ENCODE results near the gene RAB26. TPM values are rescaled to one million over a fixed set of nuclear protein-coding genes. Genes with fewer than 3 reads are reported as not detected.
"Not testable (repeated sequence)": the region's sequence is repeated elsewhere in the genome, so short reads cannot be mapped to it uniquely, and the experiment has no call there.

The RAB26 gene
- total RNA-seq, 1 experiment from 2014 or later, result 1.0 TPM

DNA sequence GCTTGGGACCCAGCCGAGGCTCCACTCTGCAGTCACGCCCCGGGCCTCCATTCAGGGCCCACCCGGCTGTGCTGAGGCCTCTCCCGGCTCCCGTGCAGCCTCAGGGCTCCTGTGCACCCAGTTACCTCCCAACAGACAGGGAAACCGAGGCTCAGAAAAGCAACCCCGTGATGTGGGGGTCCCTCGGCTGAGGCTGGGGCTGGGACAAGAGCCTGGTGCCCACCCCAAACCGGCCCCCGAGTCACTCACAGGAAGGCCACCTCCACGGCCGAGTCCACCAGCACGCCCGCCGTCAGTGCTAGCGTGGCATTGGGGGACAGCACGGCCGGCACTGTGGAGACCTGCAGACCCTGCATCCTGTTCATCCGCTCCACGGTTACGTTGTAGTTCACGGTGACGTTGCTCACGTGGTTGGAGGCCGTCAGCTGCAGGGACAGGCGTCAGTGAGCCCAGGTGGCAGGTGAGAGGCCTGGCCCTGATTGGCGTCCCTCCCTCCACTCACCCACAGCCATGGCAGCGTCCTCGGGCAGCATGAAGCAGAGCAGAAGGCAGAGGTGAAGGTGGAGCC, 35.8 kb upstream of the RAB26 start:
- DNase-seq (ENCODE audit: unreplicated experiment); H3K9me3 Mint-ChIP-seq (ENCODE audit: unreplicated experiment); intact Hi-C loops (cut with micrococcal nuclease); H3K27ac Mint-ChIP-seq (ENCODE audit: low read depth, unreplicated experiment); H3K4me1 Mint-ChIP-seq (ENCODE audit: insufficient read depth, unreplicated experiment); H3K27me3 Mint-ChIP-seq (ENCODE audit: insufficient read depth, unreplicated experiment); H3K4me3 Mint-ChIP-seq (ENCODE audit: unreplicated experiment); CTCF ChIA-PET; BruUV-seq (replicated peaks); POLR2A ChIA-PET: not testable (repeated sequence)
- H3K36me3 Mint-ChIP-seq (ENCODE audit: insufficient read depth, unreplicated experiment), result peaks cover 18% of the 10 kb centered on the region

DNA sequence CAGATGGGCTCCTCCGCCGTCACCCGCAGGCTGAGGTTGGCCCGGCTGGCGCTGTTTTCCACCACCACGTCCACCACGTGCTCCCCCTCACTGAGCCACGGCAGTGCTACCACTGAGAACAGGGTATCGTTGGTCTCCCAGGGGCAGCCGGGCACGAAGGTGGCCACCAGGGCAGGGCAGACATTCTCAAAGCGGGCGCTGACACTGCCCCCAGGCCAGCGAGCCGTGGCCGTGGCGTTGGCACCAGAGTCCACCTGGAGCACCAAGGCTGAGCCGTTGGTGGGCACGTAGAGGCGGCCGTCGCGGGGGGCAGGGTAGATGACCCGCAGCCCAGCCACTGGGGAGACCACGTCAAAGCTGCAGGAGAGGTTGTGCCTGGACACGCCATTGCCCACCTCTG, 34.2 kb upstream of the RAB26 start:
- CTCF ChIA-PET; POLR2A ChIA-PET; H3K27ac Mint-ChIP-seq (ENCODE audit: low read depth, unreplicated experiment); H3K4me1 Mint-ChIP-seq (ENCODE audit: insufficient read depth, unreplicated experiment); intact Hi-C loops (cut with micrococcal nuclease); H3K27me3 Mint-ChIP-seq (ENCODE audit: insufficient read depth, unreplicated experiment); BruUV-seq (replicated peaks); H3K4me3 Mint-ChIP-seq (ENCODE audit: unreplicated experiment); H3K9me3 Mint-ChIP-seq (ENCODE audit: unreplicated experiment); DNase-seq (ENCODE audit: unreplicated experiment): not testable (repeated sequence)
- H3K36me3 Mint-ChIP-seq (ENCODE audit: insufficient read depth, unreplicated experiment), result peaks cover 18% of the 10 kb centered on the region

DNA sequence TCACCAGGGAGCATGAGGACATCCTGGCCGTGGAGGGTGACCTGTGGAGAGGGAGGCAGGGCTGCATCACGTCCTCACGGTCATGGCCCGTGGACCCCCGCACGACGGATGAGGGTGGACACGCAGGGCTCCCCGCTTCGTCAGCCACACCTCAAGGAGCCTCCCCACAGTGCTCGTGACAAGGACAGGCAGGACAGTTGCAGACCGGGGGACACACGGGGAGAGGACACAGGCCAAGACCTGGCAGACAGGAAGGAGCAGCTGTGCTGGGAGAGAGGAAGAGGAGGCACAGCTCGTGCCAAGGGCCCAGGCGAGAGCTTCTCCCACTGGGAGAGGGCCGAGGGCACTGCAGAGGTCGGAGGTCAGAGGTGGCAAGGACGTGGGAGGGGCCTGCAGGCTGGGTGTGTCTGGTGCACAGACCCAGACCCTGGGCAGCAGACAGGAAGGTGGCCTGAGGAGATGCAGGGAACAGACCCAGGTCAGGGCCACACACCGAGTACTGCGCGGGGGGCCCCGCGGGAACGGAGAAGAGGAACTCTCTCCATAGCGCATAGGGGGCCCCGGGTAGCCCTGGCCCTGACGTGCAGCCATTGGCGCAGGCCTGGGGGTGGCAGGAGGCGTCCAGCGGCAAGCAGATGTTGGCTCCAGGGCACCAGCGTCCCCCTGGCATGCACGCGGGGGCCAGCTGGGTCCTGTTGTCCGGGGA, 33.4 kb upstream of the RAB26 start:
- CTCF ChIA-PET; H3K4me1 Mint-ChIP-seq (ENCODE audit: insufficient read depth, unreplicated experiment); H3K27me3 Mint-ChIP-seq (ENCODE audit: insufficient read depth, unreplicated experiment); POLR2A ChIA-PET; BruUV-seq (replicated peaks); H3K27ac Mint-ChIP-seq (ENCODE audit: low read depth, unreplicated experiment); intact Hi-C loops (cut with micrococcal nuclease); H3K4me3 Mint-ChIP-seq (ENCODE audit: unreplicated experiment); DNase-seq (ENCODE audit: unreplicated experiment); H3K9me3 Mint-ChIP-seq (ENCODE audit: unreplicated experiment): not testable (repeated sequence)
- peaks cover 18% of the 10 kb centered on the region for H3K36me3 Mint-ChIP-seq (ENCODE audit: insufficient read depth, unreplicated experiment)

DNA sequence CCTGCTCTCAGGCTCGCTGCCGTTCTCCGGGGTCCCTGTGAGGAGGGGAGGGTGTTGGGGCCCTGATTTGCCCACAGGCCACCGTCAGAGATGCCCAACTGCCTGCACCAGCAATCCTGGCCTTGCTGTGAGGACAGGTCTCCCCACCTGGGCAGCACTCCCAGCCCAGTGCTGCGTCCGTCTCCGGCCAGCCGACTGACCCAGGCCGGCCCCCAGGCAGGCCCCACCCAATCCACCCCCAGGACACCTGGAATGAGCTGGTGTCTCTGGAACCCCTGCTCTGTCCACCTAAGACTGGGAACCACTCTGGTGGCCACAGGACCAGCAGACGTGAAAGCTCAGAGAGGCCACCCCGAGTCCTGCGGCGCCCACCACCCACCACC, 32.8 kb upstream of the RAB26 start:
- Mint-ChIP-seq H3K4me1 (ENCODE audit: insufficient read depth, unreplicated experiment) (peaks cover 5% of the 10 kb centered on the region), H3K27ac (ENCODE audit: low read depth, unreplicated experiment) (no peak overlapping the region)

DNA sequence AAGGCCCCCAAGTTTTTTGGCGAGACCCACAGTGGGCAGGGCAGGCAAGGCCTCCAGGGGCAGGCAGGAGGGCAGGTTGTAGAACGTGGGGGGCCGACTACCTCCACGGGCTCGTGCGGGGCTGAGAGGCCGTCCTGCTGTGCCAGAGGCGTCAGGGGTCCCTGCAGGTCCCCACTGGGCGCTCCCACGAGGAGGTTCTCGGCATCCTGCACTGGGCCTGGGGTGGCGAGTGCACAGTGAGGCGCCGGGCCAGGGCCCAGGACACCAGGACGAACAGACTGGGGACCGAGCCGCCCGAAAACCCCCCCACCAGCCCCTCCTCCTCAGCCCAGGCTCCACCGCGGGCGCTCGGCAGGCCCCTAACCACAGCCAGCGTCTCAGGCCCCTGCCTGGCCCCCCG, 32.0 kb upstream of the RAB26 start:
- DNase-seq (ENCODE audit: unreplicated experiment); intact Hi-C loops (cut with micrococcal nuclease); H3K4me3 Mint-ChIP-seq (ENCODE audit: unreplicated experiment); H3K9me3 Mint-ChIP-seq (ENCODE audit: unreplicated experiment); CTCF ChIA-PET; H3K27ac Mint-ChIP-seq (ENCODE audit: low read depth, unreplicated experiment); BruUV-seq (replicated peaks); POLR2A ChIA-PET; H3K27me3 Mint-ChIP-seq (ENCODE audit: insufficient read depth, unreplicated experiment): not testable (repeated sequence)
- H3K36me3 Mint-ChIP-seq (ENCODE audit: insufficient read depth, unreplicated experiment), result peaks cover 17% of the 10 kb centered on the region
- peaks cover 10% of the 10 kb centered on the region for H3K4me1 Mint-ChIP-seq (ENCODE audit: insufficient read depth, unreplicated experiment)

More for the DNA sequence above, 32.8 kb upstream of the RAB26 start:
- no peaks in the 10 kb centered on the region for H3K9me3 Mint-ChIP-seq (ENCODE audit: unreplicated experiment)
- H3K36me3 Mint-ChIP-seq (ENCODE audit: insufficient read depth, unreplicated experiment), result peaks cover 22% of the 10 kb centered on the region
- intact Hi-C loops (cut with micrococcal nuclease), result no loop called here
- no peak overlapping the region for H3K4me3 Mint-ChIP-seq (ENCODE audit: unreplicated experiment)
- ChIA-PET POLR2A (no interaction called here), CTCF (no interaction called here)
- no peaks in the 10 kb centered on the region for H3K27me3 Mint-ChIP-seq (ENCODE audit: insufficient read depth, unreplicated experiment)
- no peak for DNase-seq (ENCODE audit: unreplicated experiment)
- no TSS peak for BruUV-seq (replicated peaks)
- TF ChIP-seq, protein P1, sequence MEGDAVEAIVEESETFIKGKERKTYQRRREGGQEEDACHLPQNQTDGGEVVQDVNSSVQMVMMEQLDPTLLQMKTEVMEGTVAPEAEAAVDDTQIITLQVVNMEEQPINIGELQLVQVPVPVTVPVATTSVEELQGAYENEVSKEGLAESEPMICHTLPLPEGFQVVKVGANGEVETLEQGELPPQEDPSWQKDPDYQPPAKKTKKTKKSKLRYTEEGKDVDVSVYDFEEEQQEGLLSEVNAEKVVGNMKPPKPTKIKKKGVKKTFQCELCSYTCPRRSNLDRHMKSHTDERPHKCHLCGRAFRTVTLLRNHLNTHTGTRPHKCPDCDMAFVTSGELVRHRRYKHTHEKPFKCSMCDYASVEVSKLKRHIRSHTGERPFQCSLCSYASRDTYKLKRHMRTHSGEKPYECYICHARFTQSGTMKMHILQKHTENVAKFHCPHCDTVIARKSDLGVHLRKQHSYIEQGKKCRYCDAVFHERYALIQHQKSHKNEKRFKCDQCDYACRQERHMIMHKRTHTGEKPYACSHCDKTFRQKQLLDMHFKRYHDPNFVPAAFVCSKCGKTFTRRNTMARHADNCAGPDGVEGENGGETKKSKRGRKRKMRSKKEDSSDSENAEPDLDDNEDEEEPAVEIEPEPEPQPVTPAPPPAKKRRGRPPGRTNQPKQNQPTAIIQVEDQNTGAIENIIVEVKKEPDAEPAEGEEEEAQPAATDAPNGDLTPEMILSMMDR (IDR thresholded peaks at IDR 0.05; ENCODE audit: unreplicated experiment), result no peak

DNA sequence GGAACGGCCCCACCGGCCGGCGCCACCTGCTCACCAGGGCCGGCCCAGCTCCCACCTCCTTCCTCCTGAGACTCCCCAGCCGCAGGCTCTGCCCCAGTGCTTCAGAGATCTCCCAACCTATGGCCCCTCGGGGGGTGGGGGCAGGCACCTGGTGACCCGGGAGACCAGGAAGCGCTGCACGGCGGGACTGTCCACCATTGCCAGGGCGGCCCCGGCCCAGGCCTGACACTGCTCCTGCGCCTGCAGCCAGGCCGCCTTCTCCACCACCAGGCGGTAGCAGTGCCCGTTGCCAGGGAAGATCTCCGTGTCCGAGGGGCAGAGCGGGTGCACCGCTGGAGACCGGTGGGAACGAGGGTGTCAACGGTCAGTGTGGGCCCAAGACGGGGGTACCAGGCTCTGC, 31.1 kb upstream of the RAB26 start:
- H3K27me3 Mint-ChIP-seq (ENCODE audit: insufficient read depth, unreplicated experiment); H3K4me3 Mint-ChIP-seq (ENCODE audit: unreplicated experiment); H3K27ac Mint-ChIP-seq (ENCODE audit: low read depth, unreplicated experiment); CTCF ChIA-PET; intact Hi-C loops (cut with micrococcal nuclease); H3K9me3 Mint-ChIP-seq (ENCODE audit: unreplicated experiment); BruUV-seq (replicated peaks); POLR2A ChIA-PET; DNase-seq (ENCODE audit: unreplicated experiment): not testable (repeated sequence)
- H3K4me1 Mint-ChIP-seq (ENCODE audit: insufficient read depth, unreplicated experiment), result peaks cover 10% of the 10 kb centered on the region
- peaks cover 17% of the 10 kb centered on the region for H3K36me3 Mint-ChIP-seq (ENCODE audit: insufficient read depth, unreplicated experiment)

DNA sequence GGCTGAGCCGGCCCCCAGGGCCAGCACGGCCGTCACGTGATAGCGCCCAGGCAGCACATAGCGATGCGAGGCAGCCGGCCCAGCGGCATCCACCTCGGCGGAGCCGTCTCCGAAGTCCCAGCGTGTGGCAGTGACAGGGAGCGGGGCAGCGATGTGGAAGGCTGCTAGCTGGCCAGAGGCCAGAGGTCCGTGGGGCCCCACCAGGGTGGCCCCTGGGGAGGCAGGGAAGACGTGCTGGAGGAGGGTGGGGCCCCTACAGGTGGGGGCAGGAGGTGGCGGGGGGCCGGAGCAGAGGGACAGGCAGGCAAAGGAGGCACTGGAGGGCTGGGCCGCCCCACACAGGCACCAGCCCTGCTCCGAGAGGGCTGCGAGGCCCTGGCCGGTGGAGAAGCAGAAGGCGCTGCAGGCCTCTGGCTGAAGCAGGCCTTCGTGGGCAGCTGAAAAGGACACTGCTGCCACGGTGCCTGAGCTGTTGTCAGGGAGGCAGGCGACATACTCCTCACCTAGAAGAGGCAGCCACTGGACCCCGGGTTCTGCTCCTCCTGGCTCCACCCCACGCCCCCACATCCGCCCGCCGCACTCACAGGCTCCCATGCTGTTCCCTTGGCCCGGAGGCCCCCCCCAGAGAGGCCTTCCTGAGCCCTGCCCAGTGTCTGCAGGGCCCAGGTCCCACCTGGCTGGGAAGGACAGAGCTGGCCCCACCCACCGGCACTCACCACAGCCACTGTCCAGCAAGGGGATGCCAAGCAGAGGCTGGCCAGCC, 30.3 kb upstream of the RAB26 start:
- not testable (repeated sequence) for BruUV-seq (replicated peaks)

More for the DNA sequence above, 30.3 kb upstream of the RAB26 start:
- H3K27ac Mint-ChIP-seq (ENCODE audit: low read depth, unreplicated experiment); CTCF ChIA-PET; POLR2A ChIA-PET; H3K9me3 Mint-ChIP-seq (ENCODE audit: unreplicated experiment); H3K4me3 Mint-ChIP-seq (ENCODE audit: unreplicated experiment); DNase-seq (ENCODE audit: unreplicated experiment); H3K27me3 Mint-ChIP-seq (ENCODE audit: insufficient read depth, unreplicated experiment); intact Hi-C loops (cut with micrococcal nuclease): not testable (repeated sequence)
- Mint-ChIP-seq H3K4me1 (ENCODE audit: insufficient read depth, unreplicated experiment) (peaks cover 10% of the 10 kb centered on the region), H3K36me3 (ENCODE audit: insufficient read depth, unreplicated experiment) (peaks cover 11% of the 10 kb centered on the region)

All from MCF 10A (cell line).